AG09309 (cell line): ENCODE data around the gene ITM2A.

Experiments used
- DNase-seq: peaks from one replicate; pipeline ENCODE4 v3.0.0-alpha.2; 2010; ENCODE audit warnings: low read depth
- H3K4me3 ChIP-seq: 2 replicates; pipeline ENCODE4 v1.5.1; 2011; ENCODE audit warnings: mild to moderate bottlenecking, low read depth, low read length, moderate library complexity; ENCODE audit not compliant: control insufficient read depth
- CTCF ChIP-seq: IDR thresholded peaks from 2 replicates; pipeline ENCODE4 v1.5.1; 2011; ENCODE audit warnings: mild to moderate bottlenecking, low read depth, low read length, inconsistent platforms; ENCODE audit not compliant: insufficient read depth, control insufficient read depth; ENCODE audit errors: missing control alignments

ITM2A gene

GRCh38 chrX:79408623-79409322 is 41.6 kb upstream of the ITM2A start:
- no peak overlapping the region for H3K4me3 ChIP-seq
- TF ChIP-seq CTCF: no peak
- no peak for DNase-seq

- TF ChIP-seq CTCF: no peak
- H3K4me3 ChIP-seq: no peak overlapping the region
- no peak for DNase-seq
Measured at GRCh38 chrX:79400623-79401022, 33.5 kb upstream of the ITM2A start.

GRCh38 chrX:79375340-79375739 is 8.2 kb upstream of the ITM2A start:
- H3K4me3 ChIP-seq: no peak overlapping the region
- no peak for DNase-seq
- no peak for TF ChIP-seq CTCF

- no peak overlapping the region for H3K4me3 ChIP-seq
- no peak for TF ChIP-seq CTCF
- DNase-seq: no peak
Measured at GRCh38 chrX:79371640-79372039, 4.5 kb upstream of the ITM2A start.

- TF ChIP-seq CTCF: no peak
- DNase-seq: no peak
- no peak overlapping the region for H3K4me3 ChIP-seq
Measured at GRCh38 chrX:79371101-79371500, 4.0 kb upstream of the ITM2A start.

- DNase-seq: no peak
- H3K4me3 ChIP-seq: no peak overlapping the region
- no peak for TF ChIP-seq CTCF
Measured at GRCh38 chrX:79369871-79370270, 2.7 kb upstream of the ITM2A start.
